H1 (cell line): Measurements from ENCODE around the gene STAT3.

Experiments used
- ATF3 ChIP-seq: IDR thresholded peaks from 2 replicates; pipeline ENCODE4 v1.6.1; 2011; ENCODE audit warnings: low read depth, mild to moderate bottlenecking, low read length; ENCODE audit not compliant: insufficient read depth
- CTCF ChIP-seq, 3 experiments: IDR thresholded peaks; 1 replicate in 2 of 3; 2 replicates in 1 of 3; pipeline versions ENCODE4 v1.5.1 to v1.6.1; 2011; ENCODE audit warnings: low read length in 3 of 3, mild to moderate bottlenecking in 3 of 3, inconsistent platforms in 2 of 3, low read depth in 1 of 3, moderate library complexity in 1 of 3; ENCODE audit not compliant: insufficient read depth in 1 of 3; ENCODE audit errors: control extremely low read depth in 1 of 3
- EP300 ChIP-seq, 2 experiments: IDR thresholded peaks; 1 replicate in 1 of 2; 2 replicates in 1 of 2; pipeline ENCODE4 v1.6.1; 2011 to 2012; ENCODE audit warnings: low read depth in 2 of 2, low read length in 2 of 2, mild to moderate bottlenecking in 2 of 2, borderline replicate concordance in 1 of 2, inconsistent platforms in 1 of 2, moderate library complexity in 1 of 2
- EZH2 ChIP-seq: fragments of 200-600 bp; sonication (generic); IDR thresholded peaks from 2 replicates; pipeline ENCODE4 v1.7.1; 2012; ENCODE audit warnings: low read depth, mild to moderate bottlenecking, moderate library complexity, low read length, inconsistent platforms; ENCODE audit not compliant: severe bottlenecking
- POLR2A ChIP-seq, 2 experiments: IDR thresholded peaks; 1 replicate in 1 of 2; 2 replicates in 1 of 2; pipeline ENCODE4 v1.6.1; 2011; ENCODE audit warnings: low read depth in 2 of 2, low read length in 2 of 2, mild to moderate bottlenecking in 2 of 2; ENCODE audit errors: control extremely low read depth in 1 of 2
- RNF2 ChIP-seq: fragments of 200-900, 300-1000 bp; sonication (generic); IDR thresholded peaks from 2 replicates; pipeline ENCODE4 v1.7.1; 2016; ENCODE audit warnings: borderline replicate concordance, low read depth, mild to moderate bottlenecking, antibody characterized with exemption, low read length; ENCODE audit not compliant: poor library complexity, severe bottlenecking; ENCODE audit errors: missing control alignments
- YY1 ChIP-seq: IDR thresholded peaks from 2 replicates; pipeline ENCODE4 v1.6.1; 2011; ENCODE audit warnings: low read depth, mild to moderate bottlenecking, low read length

GRCh38 chr17:42341568-42341967 lies 46.7 kb downstream of the STAT3 start:
- TF ChIP-seq CTCF (IDR thresholded peaks at IDR 0.05; ENCODE audit: control extremely low read depth in 1 of 3, insufficient read depth in 1 of 3, low read depth in 1 of 3, low read length in 3 of 3) (no peak), POLR2A (IDR thresholded peaks at IDR 0.05; ENCODE audit: control extremely low read depth in 1 of 2, low read depth in 2 of 2, low read length in 2 of 2) (no peak), EZH2 (no peak), ATF3 (no peak), EP300 (IDR thresholded peaks at IDR 0.05; ENCODE audit: borderline replicate concordance in 1 of 2, low read depth in 2 of 2, low read length in 2 of 2) (no peak), RNF2 (no peak), YY1 (no peak)
